NCI-H1092 treated with DMSO at 0.1 percent for 48 hours (cell line): Measurements from ENCODE around the gene P2RX6.
"Not testable (repeated sequence)": the region's sequence is repeated elsewhere in the genome, so short reads cannot be mapped to it uniquely, and the experiment has no call there.

ENCODE experiments used
- DNase-seq: peaks from one replicate; lab custom pipeline; 2025; lab: John Stamatoyannopoulos, UW

P2RX6 gene

GRCh38 chr22:21052715-21053459 lies 37.9 kb downstream of the P2RX6 start:
- no peak for DNase-seq

- no peak for DNase-seq
Observed at GRCh38 chr22:21054046-21054713, 39.2 kb downstream of the P2RX6 start.

- no peak for DNase-seq
Observed at GRCh38 chr22:21054714-21055563, 40.0 kb downstream of the P2RX6 start.

- DNase-seq: no peak
Observed at GRCh38 chr22:21055564-21055834, 40.5 kb downstream of the P2RX6 start.

GRCh38 chr22:21055880-21056319 lies 40.9 kb downstream of the P2RX6 start:
- DNase-seq: no peak

- DNase-seq: not testable (repeated sequence)
Observed at GRCh38 chr22:21060363-21060762, 45.4 kb downstream of the P2RX6 start.

- DNase-seq: not testable (repeated sequence)
Observed at GRCh38 chr22:21061660-21062321, 46.8 kb downstream of the P2RX6 start.

- not testable (repeated sequence) for DNase-seq
Observed at GRCh38 chr22:21064425-21064824, 49.5 kb downstream of the P2RX6 start.

- no peak for DNase-seq
Observed at GRCh38 chr22:21064917-21065864, 50.2 kb downstream of the P2RX6 start.

- DNase-seq: no peak
Observed at GRCh38 chr22:21067075-21067900, 52.3 kb downstream of the P2RX6 start.

- DNase-seq: no peak
Observed at GRCh38 chr22:21067901-21068680, 53.1 kb downstream of the P2RX6 start.

- no peak for DNase-seq
Observed at GRCh38 chr22:21068681-21069276, 53.8 kb downstream of the P2RX6 start.

GRCh38 chr22:21069375-21069774 lies 54.4 kb downstream of the P2RX6 start:
- DNase-seq: no peak

GRCh38 chr22:21070690-21071615 lies 56.0 kb downstream of the P2RX6 start:
- DNase-seq: no peak

- DNase-seq: not testable (repeated sequence)
Observed at GRCh38 chr22:21071796-21072195, 56.8 kb downstream of the P2RX6 start.

- no peak for DNase-seq
Observed at GRCh38 chr22:21073023-21073422, 58.1 kb downstream of the P2RX6 start.

- no peak for DNase-seq
Observed at GRCh38 chr22:21073482-21073881, 58.5 kb downstream of the P2RX6 start.
